Measurements from ENCODE around the gene UQCR11.
A peak's percentile ranks its signal among the peaks of the same experiment; 100 is the strongest.
"Not testable (repeated sequence)": the region's sequence is repeated elsewhere in the genome, so short reads cannot be mapped to it uniquely, and the experiment has no call there.

UQCR11 gene

DNA sequence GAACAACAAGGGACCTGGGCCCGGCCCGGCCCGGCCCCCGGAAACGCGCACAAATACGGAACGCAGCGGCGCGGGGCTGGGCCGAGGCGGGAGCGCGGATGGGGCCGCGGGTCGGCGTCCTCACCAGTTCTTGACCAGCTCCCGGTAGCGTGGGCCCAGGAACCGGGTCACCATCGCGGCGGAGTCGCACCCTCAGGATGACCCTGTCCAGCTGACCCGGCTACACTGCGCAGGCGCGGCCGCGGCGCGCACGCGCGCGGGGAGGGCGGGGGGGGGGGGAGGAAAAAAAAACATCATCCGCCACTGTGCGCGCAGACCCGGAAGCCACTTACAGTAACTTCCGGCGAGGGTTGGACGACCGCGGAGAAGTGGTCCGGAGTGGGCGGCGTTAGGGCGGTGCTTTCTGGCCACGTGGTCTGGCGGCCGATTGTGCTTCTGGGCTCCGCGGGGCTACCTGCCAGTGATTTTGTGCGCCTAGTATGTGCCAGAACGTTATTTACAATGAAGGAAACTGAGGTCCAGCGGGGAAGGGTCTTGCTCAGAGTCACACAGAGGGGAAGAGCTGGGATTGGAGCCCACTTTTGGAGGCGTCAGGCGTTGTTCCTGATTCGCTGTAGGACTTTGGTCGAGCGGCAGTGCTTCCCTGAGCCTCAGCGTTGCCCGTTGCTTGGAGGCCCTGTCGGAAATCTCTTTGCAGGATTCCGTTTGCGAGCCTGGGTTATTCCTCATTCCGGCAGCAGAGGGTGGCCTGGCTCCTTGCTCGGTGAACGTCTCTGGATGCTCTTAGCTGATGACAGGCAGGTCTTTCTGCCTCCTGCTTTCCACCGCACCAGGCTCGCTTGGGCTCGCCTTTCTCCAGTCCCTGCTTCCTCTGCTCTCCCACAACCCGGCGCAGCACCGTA lies at the start of gene UQCR11:
UQCR11 (minus strand) TSS at position 227 of the 902 bp plus-strand sequence; CDS start at position 174, 53 bp downstream.
- peak; percentile 82 for DNase-seq

DNA sequence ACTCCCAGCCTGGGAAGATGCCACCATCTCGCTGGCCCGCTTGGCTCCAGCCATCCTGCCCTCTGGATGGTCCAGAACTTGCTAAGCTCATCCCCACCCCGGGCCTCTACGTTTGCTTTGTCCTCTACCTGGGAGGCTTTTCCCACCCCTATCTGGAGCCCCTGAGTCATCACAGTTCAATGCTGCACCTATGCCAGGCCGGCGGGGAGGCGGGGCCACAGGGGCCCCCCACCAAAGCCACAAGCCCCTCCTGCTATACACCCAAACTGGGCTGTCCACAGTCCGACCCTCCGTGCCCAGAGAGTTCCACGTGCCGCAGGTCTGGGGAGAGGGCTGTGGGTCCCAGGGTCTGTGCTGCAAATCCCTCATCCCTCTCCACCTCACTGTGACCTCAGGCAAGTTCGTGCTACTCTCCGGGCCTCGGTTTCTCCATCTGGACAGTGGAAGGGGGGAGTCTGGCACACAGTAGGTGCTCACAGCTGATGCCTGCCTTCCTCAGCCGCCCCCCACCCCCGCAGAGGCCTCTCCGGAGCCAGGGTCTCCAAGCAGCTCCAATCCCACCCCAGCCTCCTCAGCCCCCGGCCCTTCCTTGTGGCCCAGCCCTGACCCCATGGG lies 49.0 kb upstream of the UQCR11 start:
- DNase-seq, result no peak

DNA sequence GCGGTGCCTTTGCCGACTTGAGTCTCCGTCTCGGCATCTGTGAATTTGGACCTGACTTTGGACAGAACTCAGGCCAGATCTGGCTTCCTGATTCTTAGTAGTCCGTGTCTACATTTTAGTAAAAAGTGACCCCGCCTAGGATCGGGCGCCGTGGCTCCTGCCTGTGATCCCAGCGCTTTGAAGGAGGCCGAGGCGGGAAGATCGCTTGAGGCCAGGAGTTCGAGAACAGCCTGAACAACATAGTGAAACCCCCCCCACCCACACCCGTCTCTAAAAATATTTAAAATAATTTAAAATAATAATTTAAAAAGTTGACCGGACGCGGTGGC lies 48.0 kb upstream of the UQCR11 start:
- no peak for DNase-seq

DNA sequence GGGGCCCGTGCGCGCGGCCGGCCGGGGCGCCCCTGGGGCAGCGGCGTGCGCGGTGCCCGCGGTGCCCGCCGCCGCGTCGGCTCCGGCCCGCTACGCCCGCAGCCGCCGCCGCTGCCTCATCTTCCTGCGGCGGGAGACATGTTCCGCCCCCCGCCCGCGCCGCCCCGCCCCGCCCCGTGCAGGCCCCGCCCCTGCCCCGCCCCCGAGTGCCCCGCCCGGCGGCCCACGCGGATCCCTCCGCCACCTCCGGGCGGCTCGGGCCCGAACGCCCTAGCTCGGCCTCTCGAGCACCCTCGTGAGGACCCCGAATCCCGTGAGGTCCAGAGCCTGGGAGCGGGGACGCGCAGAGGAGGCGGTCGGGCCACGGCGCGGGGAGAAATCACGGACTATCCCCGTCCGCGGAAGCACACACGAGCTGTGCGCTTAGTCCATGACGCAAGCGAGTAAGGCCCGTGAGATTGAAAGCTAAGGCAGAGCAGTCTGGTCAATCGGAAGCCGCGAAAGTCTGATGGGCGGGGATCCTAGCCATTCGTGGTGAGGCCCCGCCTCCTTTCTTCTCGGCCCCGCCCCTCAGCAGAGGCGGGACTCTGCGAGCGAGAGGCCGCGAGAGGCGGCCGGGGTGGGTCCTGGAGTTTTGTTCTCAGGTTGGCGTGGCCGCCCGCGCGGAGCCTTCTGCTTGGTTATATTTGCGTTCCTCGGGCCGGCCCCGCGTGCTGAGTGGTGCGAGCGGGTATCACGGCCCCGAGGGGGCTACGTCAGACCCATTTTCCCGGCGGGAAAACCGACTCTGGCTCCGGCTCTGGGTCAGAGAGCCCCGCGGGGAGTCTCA lies 47.4 kb upstream of the UQCR11 start, which contains the start of gene TCF3:
TCF3 (minus strand) TSS at position 145 of the 829 bp plus-strand sequence. CDS start 2,367 bp downstream, outside the sequence.
- DNase-seq, result peak; percentile 96

DNA sequence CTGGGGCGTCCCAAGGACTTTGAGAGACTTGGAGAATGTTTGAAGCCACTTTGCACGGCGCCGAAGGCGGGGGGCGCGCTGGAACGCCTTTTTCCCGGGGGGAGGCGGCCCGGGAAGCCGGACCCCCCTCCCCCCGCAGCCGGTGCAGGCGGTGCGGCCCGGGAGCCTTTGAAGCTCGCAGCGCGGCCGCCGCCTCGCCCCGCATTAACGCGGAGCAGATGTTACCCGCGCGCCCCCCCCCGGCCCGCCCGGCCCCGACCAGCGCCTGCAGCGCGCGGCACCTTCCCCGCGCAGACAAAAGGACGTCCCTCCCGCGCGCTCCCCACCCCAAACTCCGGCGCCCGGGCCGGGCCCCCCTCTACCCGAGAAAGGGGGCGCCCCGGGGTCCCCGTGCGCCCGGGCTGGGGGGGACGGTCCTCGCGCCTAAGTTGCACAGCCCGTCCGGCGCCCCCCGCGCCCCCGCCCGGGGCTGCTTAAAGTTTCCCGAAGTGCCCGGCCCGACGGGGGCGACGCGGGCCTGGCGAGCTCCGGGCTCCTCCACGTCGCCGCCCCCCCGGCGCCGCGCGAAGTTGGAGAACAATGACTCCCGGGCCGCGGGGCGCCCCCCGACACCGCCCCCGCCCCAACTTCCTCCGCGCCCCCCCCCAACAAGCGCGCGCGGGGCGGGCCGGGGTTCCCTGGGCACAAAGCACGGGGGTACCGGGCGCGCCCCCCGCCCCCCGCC lies 46.5 kb upstream of the UQCR11 start:
- no peak for DNase-seq

DNA sequence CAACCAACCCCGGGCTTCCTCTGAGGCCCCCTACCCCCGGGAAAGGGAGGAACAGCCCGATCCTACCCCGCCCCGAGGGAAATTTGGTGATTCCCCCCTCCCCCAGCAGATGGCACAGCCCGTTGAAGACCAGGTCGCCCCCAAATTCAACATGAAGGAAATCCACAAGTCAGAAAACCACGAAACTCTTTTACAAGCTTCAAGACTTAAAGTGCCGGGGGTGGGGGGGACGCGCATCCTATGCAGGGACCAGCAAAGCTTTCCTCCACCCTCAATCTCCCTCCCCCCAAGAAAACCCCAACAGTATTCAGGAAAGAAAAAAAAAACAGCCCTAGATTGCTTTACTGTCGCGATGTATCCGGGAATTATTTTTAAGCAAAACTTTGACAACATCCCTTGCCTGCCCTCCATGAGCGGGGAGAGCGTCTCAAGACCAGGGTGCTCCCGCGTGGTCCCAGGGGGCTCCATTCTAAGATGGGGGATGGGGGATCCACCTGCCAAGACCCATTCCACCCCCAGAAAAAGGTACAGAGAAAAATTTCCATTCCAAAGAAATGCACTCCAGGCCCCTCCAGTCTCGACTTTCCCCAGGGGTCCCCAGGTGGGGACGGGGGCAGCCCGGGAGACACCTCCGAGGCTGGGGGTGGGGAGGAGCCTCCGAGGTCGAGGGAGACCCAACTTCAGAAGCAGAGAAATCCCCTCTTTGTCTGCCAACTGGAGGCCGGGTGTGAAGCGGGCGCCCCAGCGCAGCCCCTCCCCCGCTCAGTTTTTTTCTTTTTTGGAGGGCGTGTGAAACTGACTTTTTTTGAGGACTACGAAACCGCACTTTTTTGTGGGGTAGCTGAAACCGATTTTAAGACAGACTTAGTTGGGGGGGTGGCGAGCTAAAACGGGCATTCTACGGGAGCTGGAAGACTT lies 45.6 kb upstream of the UQCR11 start:
- no peak for DNase-seq

DNA sequence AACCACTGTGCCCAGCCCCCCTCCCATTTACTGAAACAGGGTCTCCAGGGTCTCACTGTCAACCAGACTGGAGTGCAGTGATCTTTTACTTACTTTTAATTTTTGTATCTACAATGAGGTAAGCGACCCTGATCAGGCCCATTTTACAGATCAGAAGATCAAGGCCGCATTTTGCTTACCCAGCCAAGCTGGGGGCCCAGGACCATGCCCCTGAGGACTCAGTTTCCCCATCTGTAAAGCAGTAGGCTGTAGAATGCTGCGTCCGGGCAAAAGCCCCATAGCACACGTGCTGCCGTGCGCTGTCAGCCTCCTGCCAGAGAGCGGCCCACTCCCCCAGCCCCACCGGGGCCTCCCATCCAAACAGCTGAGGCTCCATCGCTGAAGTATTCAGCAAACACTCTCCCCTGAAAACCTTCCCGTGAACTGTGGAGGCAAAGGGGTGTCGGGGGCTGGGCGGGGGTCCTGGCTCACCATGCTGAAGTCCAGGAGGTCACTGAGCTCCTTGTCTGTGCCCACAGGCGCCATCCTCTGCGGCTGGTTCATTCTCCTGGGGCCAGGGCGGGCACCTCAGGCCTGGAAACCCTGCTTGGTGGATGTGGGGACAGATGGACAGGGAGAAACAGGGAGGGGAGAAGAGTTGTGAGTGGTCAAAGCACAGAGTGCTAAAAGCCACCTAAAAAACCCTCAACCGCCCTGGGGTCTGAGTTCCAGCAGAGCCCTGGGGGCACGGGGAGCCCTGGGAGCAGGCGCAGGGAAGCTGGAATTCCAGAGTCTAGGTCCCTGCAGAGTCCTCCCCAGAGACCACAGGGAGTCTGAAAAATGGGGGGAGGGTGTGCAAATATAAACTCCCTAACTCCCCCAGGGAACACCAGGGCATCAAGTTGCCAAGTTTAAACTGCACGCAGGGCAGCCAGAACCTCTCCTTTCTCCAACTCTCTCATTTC lies 44.7 kb upstream of the UQCR11 start:
- DNase-seq, result no peak

DNA sequence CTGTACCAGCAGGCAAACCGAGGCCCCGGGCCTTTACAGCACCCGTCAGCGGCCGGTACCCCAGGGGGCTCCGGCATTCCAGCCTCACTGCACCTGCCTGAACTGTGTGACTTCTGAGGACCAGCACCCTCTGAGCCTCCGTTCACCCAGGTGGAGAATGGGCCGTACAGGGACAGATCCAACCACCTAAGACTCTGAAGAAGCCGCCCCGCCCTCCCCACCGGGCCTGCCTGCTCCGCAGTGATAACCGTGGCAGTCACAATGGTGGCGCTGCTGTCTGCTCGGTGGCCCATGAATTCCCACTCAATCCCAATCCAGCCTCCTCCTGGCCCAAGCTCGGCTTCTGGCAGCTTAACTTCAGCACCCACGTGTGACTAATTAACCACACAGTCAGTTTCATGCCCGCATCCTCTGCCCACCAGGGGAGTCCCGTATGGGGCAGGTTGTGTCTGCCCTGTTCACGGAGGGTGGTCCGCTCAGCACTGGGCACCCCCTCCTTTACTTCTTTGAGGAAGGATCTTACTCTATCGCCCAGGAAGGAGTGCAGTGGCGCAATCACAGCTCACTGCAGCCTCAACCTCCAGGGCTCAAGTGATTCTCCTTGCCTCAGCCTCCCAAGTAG lies 43.8 kb upstream of the UQCR11 start:
- DNase-seq, result no peak

DNA sequence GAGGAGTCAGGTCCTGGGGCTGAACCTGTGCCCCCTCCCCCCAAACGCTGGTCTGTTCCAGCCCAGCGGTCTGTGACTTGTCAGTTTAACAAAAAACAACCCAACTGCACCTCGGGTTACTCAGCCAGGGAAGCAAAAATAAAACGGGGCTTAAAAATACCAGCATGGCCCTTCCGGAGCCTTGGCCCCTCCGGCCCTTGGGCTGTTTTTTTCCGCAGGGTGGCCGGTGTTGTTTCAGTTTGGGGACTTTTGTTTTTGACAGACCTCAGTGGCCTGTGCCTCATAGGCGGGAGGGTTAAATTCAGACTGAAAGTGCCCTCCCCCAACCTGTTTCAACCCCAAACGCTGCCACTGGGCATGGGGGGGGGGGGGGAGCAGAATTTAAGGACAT lies 43.2 kb upstream of the UQCR11 start:
- DNase-seq, result no peak

DNA sequence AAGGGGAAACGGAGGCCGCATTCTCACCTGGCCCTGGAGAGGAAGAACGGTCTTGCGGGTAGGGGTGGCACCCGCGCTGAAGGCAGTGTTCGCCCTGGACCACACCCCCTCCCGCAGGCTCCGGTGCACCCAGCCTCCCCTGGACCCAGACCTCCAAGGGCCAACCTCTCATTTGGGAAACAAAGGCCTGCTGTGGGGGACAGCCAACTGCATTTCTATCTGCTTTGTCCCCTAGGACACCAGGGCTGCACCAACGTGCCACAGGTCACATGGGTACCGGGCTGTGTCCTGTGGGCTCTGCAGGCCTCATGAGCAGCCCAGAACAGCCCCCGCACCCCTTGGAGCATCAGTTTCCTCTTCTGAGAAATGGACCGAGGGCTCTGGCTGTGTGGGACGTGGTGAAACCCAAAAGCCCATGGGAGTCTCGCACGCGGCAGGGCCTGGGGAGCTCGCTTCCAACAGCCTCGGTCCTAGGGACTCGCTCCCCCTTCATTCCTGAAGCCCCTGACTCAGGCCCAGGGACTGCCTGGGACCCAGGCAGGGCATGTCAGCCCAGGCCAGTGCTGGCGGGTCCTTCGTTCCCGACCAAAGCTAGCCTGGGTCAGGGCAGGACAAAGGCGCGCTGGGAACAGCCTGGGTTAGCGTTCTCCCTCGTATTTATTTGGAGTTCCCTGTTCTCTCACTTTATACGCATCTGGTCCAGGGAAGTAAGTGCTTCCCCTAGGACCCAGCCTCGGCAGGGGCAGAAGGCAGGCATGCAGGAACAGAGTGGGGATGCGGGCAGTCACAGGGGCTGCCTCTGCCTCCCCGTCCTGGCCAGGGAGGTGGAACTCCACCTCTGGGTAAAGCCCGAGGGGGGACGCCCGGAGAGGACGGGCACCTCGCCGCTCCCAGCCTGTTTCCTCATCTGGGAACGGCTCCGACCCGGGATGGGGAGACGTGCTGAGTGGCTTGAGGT lies 42.5 kb upstream of the UQCR11 start:
- DNase-seq, result no peak

DNA sequence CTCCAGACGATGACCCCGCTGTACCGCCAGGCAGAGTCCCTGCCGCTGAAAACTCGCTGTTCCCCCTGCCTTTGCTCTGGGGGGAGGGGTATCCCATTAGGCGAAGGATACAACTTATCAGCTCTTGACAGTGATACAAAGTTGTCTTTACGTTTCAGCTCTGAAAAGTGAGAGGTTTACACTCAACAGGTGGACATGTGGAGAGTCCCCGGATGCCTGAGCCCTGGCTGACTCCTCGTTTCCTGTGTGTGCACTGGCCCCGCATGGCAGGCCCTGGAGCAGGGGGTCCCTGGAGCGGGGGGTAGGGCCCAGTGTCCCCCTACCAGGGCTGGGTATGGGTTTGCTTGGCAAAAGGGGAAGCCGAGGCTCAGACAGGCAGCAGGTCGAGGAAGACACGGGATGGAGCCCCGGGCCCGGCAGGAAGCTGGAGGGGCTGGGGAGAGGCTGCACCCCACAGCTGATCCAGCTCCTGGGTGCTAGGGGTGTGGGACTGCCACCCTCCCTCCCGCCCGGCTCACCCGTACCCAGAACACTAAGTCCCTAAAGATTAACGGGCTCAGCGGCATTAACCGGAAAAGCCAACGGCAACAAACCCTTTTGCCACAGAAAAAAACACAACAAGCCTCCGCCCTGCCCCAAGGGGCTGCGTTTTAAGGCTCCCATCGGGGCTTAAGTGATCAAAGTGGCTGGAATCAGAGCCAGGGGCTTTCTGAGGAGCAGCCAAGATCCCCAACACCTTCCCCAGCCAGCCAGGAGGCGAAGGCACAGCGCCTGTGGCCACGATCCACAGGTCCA lies 41.6 kb upstream of the UQCR11 start:
- DNase-seq, result no peak

DNA sequence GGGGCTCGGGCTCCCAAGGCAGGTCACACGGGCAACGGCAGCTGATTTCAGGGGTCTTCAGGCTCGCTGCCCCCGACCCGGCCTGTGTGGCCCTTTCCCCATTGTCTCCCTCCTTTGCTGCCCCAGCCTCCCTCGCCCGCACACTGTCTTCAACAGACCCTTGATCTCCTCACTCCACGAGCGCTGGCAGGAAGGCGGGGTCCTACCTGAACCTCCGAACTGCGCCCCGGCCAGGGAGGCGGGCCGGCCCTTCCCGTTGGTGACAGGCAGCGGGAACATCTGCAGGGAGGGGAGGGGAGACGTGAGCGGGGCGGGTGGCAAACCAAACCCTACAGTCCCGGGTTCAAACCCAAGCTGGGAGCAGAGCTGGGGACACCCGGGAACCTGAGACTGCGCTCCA lies 40.9 kb upstream of the UQCR11 start:
- DNase-seq, result no peak

DNA sequence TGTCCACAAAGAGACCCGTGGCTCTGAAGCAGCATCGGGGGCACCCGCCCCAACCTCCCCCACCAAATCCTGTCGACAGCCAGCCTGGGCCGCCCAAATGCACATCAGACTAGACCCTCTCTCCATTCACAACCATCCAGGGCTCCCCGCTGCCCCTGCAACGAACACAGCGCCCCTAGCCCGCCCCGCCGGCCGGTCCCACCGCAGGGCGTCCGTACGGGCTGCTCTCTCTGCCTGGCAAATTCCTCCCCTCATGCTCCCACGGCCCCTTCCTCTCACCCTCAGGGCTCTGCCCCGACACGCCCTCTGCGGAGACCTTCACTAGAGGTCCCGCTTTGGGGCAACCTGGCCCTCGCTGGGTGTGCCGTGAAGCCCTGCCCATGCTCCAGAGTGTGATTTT lies 40.0 kb upstream of the UQCR11 start:
- DNase-seq, result no peak

DNA sequence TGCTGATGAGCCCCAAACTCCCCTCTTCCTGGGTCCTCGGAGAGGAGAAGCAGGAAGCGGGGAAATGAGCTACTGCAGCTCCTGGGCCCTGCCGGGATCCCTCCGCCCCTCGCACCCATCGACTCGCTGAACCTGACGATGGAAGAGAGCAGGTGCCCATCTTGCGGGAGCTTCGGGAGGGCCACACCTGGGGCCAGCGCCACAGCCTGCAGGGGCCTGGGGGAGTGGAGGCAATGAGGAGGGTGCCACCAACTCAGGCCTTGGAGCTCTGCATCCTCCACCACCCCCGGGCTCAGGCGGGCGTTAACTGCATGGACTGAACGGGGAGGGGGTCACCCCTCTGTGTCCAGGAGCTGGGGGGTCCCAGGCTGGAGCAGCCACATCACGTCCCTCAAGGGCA lies 38.8 kb upstream of the UQCR11 start:
- no peak for DNase-seq

DNA sequence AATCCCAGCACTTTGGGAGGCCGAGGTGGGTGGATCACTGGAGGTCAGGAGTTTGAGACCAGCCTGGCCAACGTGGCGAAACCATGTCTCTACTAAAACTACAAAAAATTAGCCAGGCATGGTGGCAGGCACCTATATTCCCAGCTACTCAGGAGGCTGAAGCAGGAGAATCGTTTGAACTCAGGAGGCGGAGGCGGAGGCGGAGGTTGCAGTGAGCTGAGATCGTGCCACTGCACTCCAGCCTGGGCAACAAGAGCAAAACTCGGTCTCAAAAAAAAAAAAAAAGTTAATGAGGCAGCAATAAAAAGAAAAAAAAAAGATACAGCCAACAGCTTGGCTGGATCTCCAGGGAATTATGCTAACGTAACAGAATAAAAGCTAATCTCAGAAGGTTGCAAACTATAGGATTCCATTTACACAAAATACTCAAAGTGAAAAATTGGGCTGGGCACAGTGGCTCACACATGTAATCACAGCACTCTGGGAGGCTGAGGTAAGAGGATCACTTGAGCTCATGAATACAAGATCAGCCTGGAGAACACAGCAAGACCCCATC lies 35.7 kb upstream of the UQCR11 start:
- DNase-seq, result not testable (repeated sequence)

DNA sequence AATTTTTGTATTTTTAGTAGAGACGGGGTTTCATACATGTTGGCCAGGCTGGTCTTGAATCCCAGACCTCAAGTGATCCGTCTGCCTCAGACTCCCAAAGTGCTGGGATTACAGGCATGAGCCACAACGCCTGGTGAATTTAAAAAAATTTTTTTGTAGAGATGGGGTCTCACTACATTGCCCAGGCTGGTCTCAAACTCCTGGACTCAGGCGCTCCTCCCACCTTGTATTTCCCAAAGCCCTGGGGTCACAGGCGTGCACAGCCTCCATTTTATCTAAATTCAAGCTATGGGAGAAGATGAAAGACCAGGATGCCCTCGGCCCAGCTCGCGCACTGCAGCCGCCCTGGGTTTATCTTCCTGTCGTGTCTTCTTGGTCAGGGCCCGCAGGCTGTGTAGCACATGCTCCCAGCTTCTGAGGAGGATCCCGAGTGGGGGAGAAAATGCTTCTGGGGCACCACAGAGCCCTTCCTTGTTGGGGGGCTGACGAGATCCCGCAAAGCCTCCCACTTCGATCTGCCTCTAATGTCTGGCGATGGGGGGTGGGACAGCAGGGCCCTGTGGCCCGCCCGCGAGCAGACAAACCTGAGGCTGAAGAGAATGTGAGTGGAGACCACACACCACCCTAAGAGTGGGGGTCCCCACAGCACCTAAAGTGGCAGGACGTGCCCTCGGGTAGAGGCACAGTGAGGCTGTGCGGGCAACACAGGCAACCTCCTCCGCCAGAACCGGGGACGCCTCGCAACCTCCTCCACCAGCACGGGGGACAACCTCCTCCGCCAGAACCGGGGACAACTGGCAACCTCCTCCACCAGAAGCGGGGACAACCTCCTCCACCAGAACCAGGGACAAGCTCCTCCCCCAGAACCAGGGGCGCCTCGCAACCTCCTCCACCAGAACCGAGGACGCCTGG lies 31.3 kb upstream of the UQCR11 start:
- no peak for DNase-seq

DNA sequence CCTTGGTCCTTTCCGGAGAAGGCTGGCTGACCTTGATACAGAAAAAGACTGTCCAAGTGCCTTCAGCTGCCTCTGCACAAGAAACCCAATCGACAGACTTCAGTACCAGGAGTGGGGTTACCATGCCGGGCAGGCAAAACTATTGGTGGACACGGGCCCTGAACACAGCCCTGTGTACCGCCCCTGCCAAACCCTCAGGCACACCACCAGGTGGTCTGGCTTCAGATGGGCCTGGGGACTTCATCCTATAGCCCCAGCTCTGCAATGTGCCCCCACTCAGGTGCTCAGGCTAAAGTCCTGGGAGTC lies 29.6 kb upstream of the UQCR11 start:
- DNase-seq, result no peak
